Measurements from ENCODE around the gene UCN.
"Not testable (repeated sequence)": the region's sequence is repeated elsewhere in the genome, so short reads cannot be mapped to it uniquely, and the experiment has no call there.

The UCN gene

GRCh38 chr2:27271631-27272340 is 36.5 kb downstream of the UCN start:
- Histone ChIP-seq H3K4me1 (ENCODE audit: low read length) (peaks cover 6% of the 10 kb centered on the region; the same call in 1 of the 2 replicates), H3K4me2 (ENCODE audit: low read length) (no peak overlapping the region)

GRCh38 chr2:27270670-27271069 is 37.6 kb downstream of the UCN start:
- H3K4me2 ChIP-seq (ENCODE audit: low read length) = no peak overlapping the region
- no peak for TF ChIP-seq CTCF (IDR thresholded peaks at IDR 0.05; ENCODE audit: low read depth, low read length)
- TF ChIP-seq EZH2phosphoT487 (IDR thresholded peaks at IDR 0.05; ENCODE audit: low read depth) = no peak
- H3K27me3 ChIP-seq (ENCODE audit: low read depth, low read length) = peaks cover 21% of the 10 kb centered on the region

More at GRCh38 chr2:27271631-27272340, 36.5 kb downstream of the UCN start:
- Histone ChIP-seq H3K27me3 (ENCODE audit: low read depth, low read length) (peaks cover 26% of the 10 kb centered on the region), H3K36me3 (replicated peaks; ENCODE audit: low read depth, low read length) (no peaks in the 10 kb centered on the region), H3K79me2 (ENCODE audit: low read length) (no peaks in the 10 kb centered on the region), H2AFZ (ENCODE audit: low read depth, low read length) (no peak overlapping the region), H4K20me1 (ENCODE audit: insufficient read depth, low read length) (no peaks in the 10 kb centered on the region), H3K27ac (ENCODE audit: low read length) (no peak overlapping the region), H3K4me3 (ENCODE audit: low read length) (no peak overlapping the region), H3K9me3 (ENCODE audit: insufficient read depth, low read length) (no peaks in the 10 kb centered on the region), H3K9ac (ENCODE audit: low read length) (no peak overlapping the region)
- TF ChIP-seq EZH2phosphoT487 (IDR thresholded peaks at IDR 0.05; ENCODE audit: low read depth) (no peak), CTCF (IDR thresholded peaks at IDR 0.05; ENCODE audit: low read depth, low read length) (no peak)

GRCh38 chr2:27270131-27270530 is 38.1 kb downstream of the UCN start:
- H3K27ac ChIP-seq (ENCODE audit: low read length) = no peak overlapping the region
- H3K36me3 ChIP-seq (replicated peaks; ENCODE audit: low read depth, low read length) = no peaks in the 10 kb centered on the region
- no peaks in the 10 kb centered on the region for H3K79me2 ChIP-seq (ENCODE audit: low read length)
- H3K27me3 ChIP-seq (ENCODE audit: low read depth, low read length) = peaks cover 21% of the 10 kb centered on the region
- H4K20me1 ChIP-seq (ENCODE audit: insufficient read depth, low read length) = no peaks in the 10 kb centered on the region
- H2AFZ ChIP-seq (ENCODE audit: low read depth, low read length) = no peak overlapping the region
- no peak overlapping the region for H3K9ac ChIP-seq (ENCODE audit: low read length)
- no peaks in the 10 kb centered on the region for H3K9me3 ChIP-seq (ENCODE audit: insufficient read depth, low read length)
- H3K4me1 ChIP-seq (ENCODE audit: low read length) = peaks cover 6% of the 10 kb centered on the region; the same call in 1 of the 2 replicates
- TF ChIP-seq CTCF (IDR thresholded peaks at IDR 0.05; ENCODE audit: low read depth, low read length) (no peak), EZH2phosphoT487 (IDR thresholded peaks at IDR 0.05; ENCODE audit: low read depth) (no peak)
- no peak overlapping the region for H3K4me3 ChIP-seq (ENCODE audit: low read length)
- no peak overlapping the region for H3K4me2 ChIP-seq (ENCODE audit: low read length)

More at GRCh38 chr2:27270670-27271069, 37.6 kb downstream of the UCN start:
- Histone ChIP-seq H3K9me3 (ENCODE audit: insufficient read depth, low read length) (no peaks in the 10 kb centered on the region), H3K9ac (ENCODE audit: low read length) (no peak overlapping the region), H3K36me3 (replicated peaks; ENCODE audit: low read depth, low read length) (no peaks in the 10 kb centered on the region), H4K20me1 (ENCODE audit: insufficient read depth, low read length) (no peaks in the 10 kb centered on the region), H3K79me2 (ENCODE audit: low read length) (no peaks in the 10 kb centered on the region), H3K4me3 (ENCODE audit: low read length) (no peak overlapping the region), H2AFZ (ENCODE audit: low read depth, low read length) (no peak overlapping the region; the same call in 1 of the 2 replicates), H3K27ac (ENCODE audit: low read length) (no peak overlapping the region), H3K4me1 (ENCODE audit: low read length) (peaks cover 6% of the 10 kb centered on the region; the same call in 1 of the 2 replicates)

GRCh38 chr2:27268296-27268695 is 39.9 kb downstream of the UCN start:
- H3K27ac ChIP-seq (ENCODE audit: low read length); H3K36me3 ChIP-seq (replicated peaks; ENCODE audit: low read depth, low read length); H3K9ac ChIP-seq (ENCODE audit: low read length); H4K20me1 ChIP-seq (ENCODE audit: insufficient read depth, low read length); H3K4me1 ChIP-seq (ENCODE audit: low read length); H3K9me3 ChIP-seq (ENCODE audit: insufficient read depth, low read length); H3K4me3 ChIP-seq (ENCODE audit: low read length); H2AFZ ChIP-seq (ENCODE audit: low read depth, low read length); H3K79me2 ChIP-seq (ENCODE audit: low read length); H3K4me2 ChIP-seq (ENCODE audit: low read length): not testable (repeated sequence)
- peaks cover 25% of the 10 kb centered on the region for H3K27me3 ChIP-seq (ENCODE audit: low read depth, low read length)
